Measurements from ENCODE around the gene HOXC6. TPM values are rescaled to one million over a fixed set of nuclear protein-coding genes. Genes with fewer than 3 reads are reported as not detected.

The HOXC6 gene
- total RNA-seq, 2 experiments from 2014 or later, result not detected

GRCh38 chr12:54024581-54025305 lies 3.5 kb upstream of the HOXC6 start:
- no peaks in the 10 kb centered on the region for H3K36me3 Mint-ChIP-seq (ENCODE audit: low read depth)
- H3K27me3 Mint-ChIP-seq, result peaks cover 83% of the 10 kb centered on the region
- ChIA-PET POLR2A (interaction anchor here (1.2 to 1.5 kb wide), 2 partner anchors 24 to 44 kb away, joined by 3 read pairs; no protein-coding TSS in a partner anchor), CTCF (interaction anchor here (0.7 to 3.1 kb wide), 3 partner anchors 7 to 168 kb away, joined by 3 to 23 read pairs (median 6); partner anchors contain the start of gene HOXC5)
- no peak for DNase-seq
- H3K27ac Mint-ChIP-seq, result no peak overlapping the region
- H3K9me3 Mint-ChIP-seq, result no peaks in the 10 kb centered on the region
- H3K4me3 Mint-ChIP-seq, result no peak overlapping the region
- H3K4me1 Mint-ChIP-seq, result peaks cover 17% of the 10 kb centered on the region

GRCh38 chr12:54025499-54026405 lies 2.5 kb upstream of the HOXC6 start:
- CTCF ChIA-PET, result interaction anchor here (0.7 to 1.9 kb wide), 3 partner anchors 8 to 181 kb away, joined by 3 to 8 read pairs (median 3); no protein-coding TSS in a partner anchor
- Mint-ChIP-seq H3K9me3 (no peaks in the 10 kb centered on the region), H3K27ac (no peak overlapping the region), H3K27me3 (peaks cover 84% of the 10 kb centered on the region), H3K4me1 (peaks cover 16% of the 10 kb centered on the region), H3K4me3 (no peak overlapping the region), H3K36me3 (ENCODE audit: low read depth) (no peaks in the 10 kb centered on the region)
- POLR2A ChIA-PET, result interaction anchor here (1.2 to 1.5 kb wide), 2 partner anchors 23 to 45 kb away, joined by 3 read pairs; no protein-coding TSS in a partner anchor
- DNase-seq, result no peak

GRCh38 chr12:54026640-54027441 lies 1.4 kb upstream of the HOXC6 start:
- CTCF ChIA-PET, result interaction anchor here (1.0 to 1.9 kb wide), 3 partner anchors 9 to 180 kb away, joined by 3 to 8 read pairs (median 4); no protein-coding TSS in a partner anchor
- DNase-seq, result no peak
- Mint-ChIP-seq H3K27me3 (peaks cover 88% of the 10 kb centered on the region), H3K36me3 (ENCODE audit: low read depth) (no peaks in the 10 kb centered on the region), H3K9me3 (no peaks in the 10 kb centered on the region), H3K4me3 (no peak overlapping the region), H3K4me1 (peaks cover 16% of the 10 kb centered on the region), H3K27ac (no peak overlapping the region)
- POLR2A ChIA-PET, result interaction anchor here (1.1 kb wide), 1 partner anchor 9 kb away, joined by 4 read pairs; no protein-coding TSS in a partner anchor

GRCh38 chr12:54027442-54027786 lies 826 bp upstream of the HOXC6 start:
- Mint-ChIP-seq H3K27ac (no peak overlapping the region), H3K9me3 (no peaks in the 10 kb centered on the region), H3K4me1 (peaks cover 16% of the 10 kb centered on the region), H3K36me3 (ENCODE audit: low read depth) (no peaks in the 10 kb centered on the region), H3K4me3 (no peak overlapping the region), H3K27me3 (peaks cover 88% of the 10 kb centered on the region)
- no peak for DNase-seq
- ChIA-PET CTCF (interaction anchor here (1.0 to 1.9 kb wide), 2 partner anchors 10 to 174 kb away, joined by 4 to 8 read pairs; no protein-coding TSS in a partner anchor), POLR2A (interaction anchor here (1.1 kb wide), 1 partner anchor 10 kb away, joined by 4 read pairs; no protein-coding TSS in a partner anchor)

GRCh38 chr12:54029529-54030441 lies 1.5 kb downstream of the HOXC6 start:
- no peak for DNase-seq
- no peaks in the 10 kb centered on the region for H3K9me3 Mint-ChIP-seq
- ChIA-PET POLR2A (no interaction called here), CTCF (interaction anchor here (1.3 to 3.9 kb wide), 3 partner anchors 21 to 163 kb away, joined by 3 to 107 read pairs (median 3); partner anchors contain the start of gene SMUG1)
- H3K27ac Mint-ChIP-seq, result no peak overlapping the region
- peaks cover 84% of the 10 kb centered on the region for H3K27me3 Mint-ChIP-seq
- no peak overlapping the region for H3K4me3 Mint-ChIP-seq
- H3K4me1 Mint-ChIP-seq, result peaks cover 29% of the 10 kb centered on the region
- H3K36me3 Mint-ChIP-seq (ENCODE audit: low read depth), result no peaks in the 10 kb centered on the region

GRCh38 chr12:54030442-54030801 lies 2.2 kb downstream of the HOXC6 start:
- H3K4me1 Mint-ChIP-seq, result peaks cover 32% of the 10 kb centered on the region
- no peaks in the 10 kb centered on the region for H3K36me3 Mint-ChIP-seq (ENCODE audit: low read depth)
- DNase-seq, result no peak
- no peak overlapping the region for H3K27ac Mint-ChIP-seq
- H3K4me3 Mint-ChIP-seq, result no peak overlapping the region
- peaks cover 85% of the 10 kb centered on the region for H3K27me3 Mint-ChIP-seq
- CTCF ChIA-PET, result interaction anchor here (0.9 to 3.9 kb wide), 4 partner anchors 22 to 171 kb away, joined by 3 to 107 read pairs (median 26); partner anchors contain the start of gene SMUG1
- H3K9me3 Mint-ChIP-seq, result no peaks in the 10 kb centered on the region
- POLR2A ChIA-PET, result no interaction called here

- H3K4me1 Mint-ChIP-seq, result peaks cover 32% of the 10 kb centered on the region
- no peak overlapping the region for H3K27ac Mint-ChIP-seq
- H3K27me3 Mint-ChIP-seq, result peaks cover 85% of the 10 kb centered on the region
Measured at GRCh38 chr12:54030889-54031471, 2.7 kb downstream of the HOXC6 start.

GRCh38 chr12:54031480-54031879 lies 3.2 kb downstream of the HOXC6 start:
- no peak overlapping the region for H3K27ac Mint-ChIP-seq
- peaks cover 32% of the 10 kb centered on the region for H3K4me1 Mint-ChIP-seq
- no peak for DNase-seq
- H3K9me3 Mint-ChIP-seq, result no peaks in the 10 kb centered on the region
- ChIA-PET POLR2A (no interaction called here), CTCF (interaction anchor here (0.9 to 3.9 kb wide), 14 partner anchors 8 to 183 kb away, joined by 3 to 107 read pairs (median 7); partner anchors contain the start of genes HOXC10 and SMUG1)
- H3K27me3 Mint-ChIP-seq, result peaks cover 85% of the 10 kb centered on the region
- no peak overlapping the region for H3K4me3 Mint-ChIP-seq
- no peaks in the 10 kb centered on the region for H3K36me3 Mint-ChIP-seq (ENCODE audit: low read depth)

More at GRCh38 chr12:54030889-54031471, 2.7 kb downstream of the HOXC6 start:
- Mint-ChIP-seq H3K9me3 (no peaks in the 10 kb centered on the region), H3K36me3 (ENCODE audit: low read depth) (no peaks in the 10 kb centered on the region), H3K4me3 (no peak overlapping the region)
- DNase-seq, result no peak
- POLR2A ChIA-PET, result no interaction called here
- CTCF ChIA-PET, result interaction anchor here (0.9 to 3.9 kb wide), 7 partner anchors 8 to 175 kb away, joined by 3 to 107 read pairs (median 23); partner anchors contain the start of gene SMUG1

GRCh38 chr12:54032086-54032619 lies 3.9 kb downstream of the HOXC6 start:
- no peak for DNase-seq
- POLR2A ChIA-PET, result interaction anchor here (1.1 to 1.4 kb wide), 2 partner anchors 9 to 23 kb away, joined by 4 read pairs; partner anchors contain the start of gene HOXC8
- CTCF ChIA-PET, result interaction anchor here (0.6 to 3.9 kb wide), 39 partner anchors 9 to 1902 kb away, joined by 3 to 107 read pairs (median 4); partner anchors contain the start of genes HOXC10, HOXC4, HOXC8 and SMUG1
- no peak overlapping the region for H3K27ac Mint-ChIP-seq
- H3K27me3 Mint-ChIP-seq, result peaks cover 85% of the 10 kb centered on the region
- peaks cover 29% of the 10 kb centered on the region for H3K4me1 Mint-ChIP-seq
- H3K36me3 Mint-ChIP-seq (ENCODE audit: low read depth), result no peaks in the 10 kb centered on the region
- no peak overlapping the region for H3K4me3 Mint-ChIP-seq
- no peaks in the 10 kb centered on the region for H3K9me3 Mint-ChIP-seq

- peak; percentile 69 for DNase-seq
- no peaks in the 10 kb centered on the region for H3K36me3 Mint-ChIP-seq (ENCODE audit: low read depth)
- no peaks in the 10 kb centered on the region for H3K9me3 Mint-ChIP-seq
- peaks cover 26% of the 10 kb centered on the region for H3K4me1 Mint-ChIP-seq
- POLR2A ChIA-PET, result interaction anchor here (0.6 to 1.4 kb wide), 5 partner anchors 9 to 168 kb away, joined by 3 to 4 read pairs (median 4); partner anchors contain the start of gene HOXC8
- no peak within 1 kb of the TSS for H3K27ac Mint-ChIP-seq
- CTCF ChIA-PET, result interaction anchor here (0.6 to 3.9 kb wide), 40 partner anchors 8 to 1902 kb away, joined by 3 to 107 read pairs (median 4); partner anchors contain the start of genes HOXC10, HOXC4, HOXC8 and SMUG1
- H3K4me3 Mint-ChIP-seq, result peak within 1 kb of the TSS; percentile 16
- peaks cover 85% of the 10 kb centered on the region for H3K27me3 Mint-ChIP-seq
Measured at GRCh38 chr12:54032627-54033100, 4.4 kb downstream of the HOXC6 start, which contains the start of gene HOXC5. TSS of gene HOXC5 (plus strand) at chr12:54033050. CDS start at chr12:54033123, 73 bp downstream.
